A172 (cell line): ENCODE measurements around the gene DIAPH2. TPM values are rescaled to one million over a fixed set of nuclear protein-coding genes. Genes with fewer than 3 reads are reported as not detected.

Experiments
- total RNA-seq: library from RNA; depleted of rRNA; stranded (reverse); fragments of >200 nt; shearing (Covaris generic); gene quantifications from 2 replicates; pipeline ENCODE4 v1.2.3, GENCODE V29; 2014; rRNA removed

DIAPH2 gene
- total RNA-seq, 1 experiment from 2014 or later: 4.7 TPM

Other genes starting within 250 kb of the DIAPH2 start
- not detected in 2 replicates for gene RPA4, start 199.1 kb downstream of the DIAPH2 start, total RNA-seq